Stimulated activated CD8-positive, alpha-beta memory T cell treated with anti-CD3 and anti-CD28 coated beads, Interleukin-7, amount 100 ng/mL, for 4 hours (primary cell): ENCODE measurements around the gene NOS2.
"Not testable (repeated sequence)": the region's sequence is repeated elsewhere in the genome, so short reads cannot be mapped to it uniquely, and the experiment has no call there.

Experiments
- DNase-seq, 2 donors: peaks; one replicate each; pipeline ENCODE4 v3.0.0-alpha.2; 2020; ENCODE audit warnings: low read depth in 2 of 2

The NOS2 gene

GRCh38 chr17:27755706-27756466, 44.4 kb downstream of the NOS2 start:
- no peak for DNase-seq

GRCh38 chr17:27754549-27754948, 45.8 kb downstream of the NOS2 start:
- DNase-seq = no peak

GRCh38 chr17:27753726-27754125, 46.6 kb downstream of the NOS2 start:
- DNase-seq = not testable (repeated sequence)

- not testable (repeated sequence) for DNase-seq
Measured at GRCh38 chr17:27752831-27753619, 47.3 kb downstream of the NOS2 start.

GRCh38 chr17:27751622-27752490, 48.5 kb downstream of the NOS2 start:
- DNase-seq = no peak

GRCh38 chr17:27751166-27751565, 49.2 kb downstream of the NOS2 start:
- no peak for DNase-seq

- DNase-seq = not testable (repeated sequence)
Measured at GRCh38 chr17:27749562-27750150, 50.7 kb downstream of the NOS2 start.

GRCh38 chr17:27748360-27748825, 51.9 kb downstream of the NOS2 start:
- DNase-seq = no peak

- no peak for DNase-seq
Measured at GRCh38 chr17:27747462-27748359, 52.6 kb downstream of the NOS2 start.

- no peak for DNase-seq
Measured at GRCh38 chr17:27746881-27747280, 53.4 kb downstream of the NOS2 start.

- not testable (repeated sequence) for DNase-seq
Measured at GRCh38 chr17:27746320-27746719, 54.0 kb downstream of the NOS2 start.

GRCh38 chr17:27745207-27745830, 55.0 kb downstream of the NOS2 start:
- DNase-seq = not testable (repeated sequence)

- no peak for DNase-seq
Measured at GRCh38 chr17:27743281-27743885, 56.9 kb downstream of the NOS2 start.

- no peak for DNase-seq
Measured at GRCh38 chr17:27741971-27742575, 58.3 kb downstream of the NOS2 start.

- no peak for DNase-seq
Measured at GRCh38 chr17:27741361-27741861, 58.9 kb downstream of the NOS2 start.

GRCh38 chr17:27740541-27740940, 59.8 kb downstream of the NOS2 start:
- not testable (repeated sequence) for DNase-seq

- no peak for DNase-seq
Measured at GRCh38 chr17:27733773-27734172, 66.6 kb downstream of the NOS2 start.

- DNase-seq = not testable (repeated sequence)
Measured at GRCh38 chr17:27732746-27733145, 67.6 kb downstream of the NOS2 start.

- not testable (repeated sequence) for DNase-seq
Measured at GRCh38 chr17:27725982-27726381, 74.3 kb downstream of the NOS2 start.
